ENCODE measurements around the gene RNF212B. TPM values are rescaled to one million over a fixed set of nuclear protein-coding genes. Genes with fewer than 3 reads are reported as not detected.

Gene RNF212B
- total and polyA plus RNA-seq, 2 donors (not counting 1 experiment from before 2014, with no cell fraction given): not detected

GRCh38 chr14:23316300-23316699, 78.6 kb downstream of the RNF212B start:
- Histone ChIP-seq H3K4me1 (ENCODE audit: control insufficient read depth, extremely low read depth, insufficient read depth, low read length) (no peaks in the 10 kb centered on the region), H4K20me1 (ENCODE audit: control insufficient read depth, extremely low read depth, insufficient read depth, low read length) (no peaks in the 10 kb centered on the region), H3K79me2 (ENCODE audit: control insufficient read depth, insufficient read depth, low read length) (peaks cover 2% of the 10 kb centered on the region), H3K36me3 (ENCODE audit: control insufficient read depth, insufficient read depth, low read length) (peaks cover 3% of the 10 kb centered on the region), H2AFZ (ENCODE audit: low read length) (no peak overlapping the region), H3K4me3 (replicated peaks in 1 of 4; ENCODE audit: control extremely low read depth in 1 of 4, insufficient read depth in 1 of 4, low read depth in 3 of 4, low read length in 4 of 4) (no peak overlapping the region), H3K27ac (ENCODE audit: insufficient read depth, low read length) (no peak overlapping the region), H3K4me2 (ENCODE audit: extremely low read depth, insufficient read depth, low read length) (no peak overlapping the region), H3K9me3 (ENCODE audit: control insufficient read depth, insufficient read depth, low read depth, low read length) (no peaks in the 10 kb centered on the region), H3K9ac (ENCODE audit: insufficient read depth, low read length) (no peak overlapping the region), H3K27me3 (ENCODE audit: control insufficient read depth, insufficient read depth, low read length) (no peaks in the 10 kb centered on the region)
- TF ChIP-seq, protein P1, sequence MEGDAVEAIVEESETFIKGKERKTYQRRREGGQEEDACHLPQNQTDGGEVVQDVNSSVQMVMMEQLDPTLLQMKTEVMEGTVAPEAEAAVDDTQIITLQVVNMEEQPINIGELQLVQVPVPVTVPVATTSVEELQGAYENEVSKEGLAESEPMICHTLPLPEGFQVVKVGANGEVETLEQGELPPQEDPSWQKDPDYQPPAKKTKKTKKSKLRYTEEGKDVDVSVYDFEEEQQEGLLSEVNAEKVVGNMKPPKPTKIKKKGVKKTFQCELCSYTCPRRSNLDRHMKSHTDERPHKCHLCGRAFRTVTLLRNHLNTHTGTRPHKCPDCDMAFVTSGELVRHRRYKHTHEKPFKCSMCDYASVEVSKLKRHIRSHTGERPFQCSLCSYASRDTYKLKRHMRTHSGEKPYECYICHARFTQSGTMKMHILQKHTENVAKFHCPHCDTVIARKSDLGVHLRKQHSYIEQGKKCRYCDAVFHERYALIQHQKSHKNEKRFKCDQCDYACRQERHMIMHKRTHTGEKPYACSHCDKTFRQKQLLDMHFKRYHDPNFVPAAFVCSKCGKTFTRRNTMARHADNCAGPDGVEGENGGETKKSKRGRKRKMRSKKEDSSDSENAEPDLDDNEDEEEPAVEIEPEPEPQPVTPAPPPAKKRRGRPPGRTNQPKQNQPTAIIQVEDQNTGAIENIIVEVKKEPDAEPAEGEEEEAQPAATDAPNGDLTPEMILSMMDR (conservative IDR thresholded peaks at IDR 0.05 in 1 of 2, IDR thresholded peaks at IDR 0.05 in 1 of 2; ENCODE audit: low read depth in 1 of 2, low read length in 2 of 2): no peak
- TF ChIP-seq EZH2 (IDR thresholded peaks at IDR 0.05; ENCODE audit: low read length, missing control alignments): no peak
- no peak for DNase-seq (ENCODE audit: low read depth in 2 of 2)

- peak overlapping the region; percentile 91 for H3K27ac ChIP-seq (ENCODE audit: insufficient read depth, low read length)
- no peaks in the 10 kb centered on the region for H3K27me3 ChIP-seq (ENCODE audit: control insufficient read depth, insufficient read depth, low read length)
- no peaks in the 10 kb centered on the region for H4K20me1 ChIP-seq (ENCODE audit: control insufficient read depth, extremely low read depth, insufficient read depth, low read length)
- no peaks in the 10 kb centered on the region for H3K9me3 ChIP-seq (ENCODE audit: control insufficient read depth, insufficient read depth, low read depth, low read length)
- H3K36me3 ChIP-seq (ENCODE audit: control insufficient read depth, insufficient read depth, low read length): peaks cover 13% of the 10 kb centered on the region
- H3K79me2 ChIP-seq (ENCODE audit: control insufficient read depth, insufficient read depth, low read length): peaks cover 22% of the 10 kb centered on the region
- no peak for TF ChIP-seq EZH2 (IDR thresholded peaks at IDR 0.05; ENCODE audit: low read length, missing control alignments)
- TF ChIP-seq, protein P1 (conservative IDR thresholded peaks at IDR 0.05 in 1 of 2, IDR thresholded peaks at IDR 0.05 in 1 of 2; ENCODE audit: low read depth in 1 of 2, low read length in 2 of 2): no peak
- no peak overlapping the region for H3K9ac ChIP-seq (ENCODE audit: insufficient read depth, low read length)
- H3K4me2 ChIP-seq (ENCODE audit: extremely low read depth, insufficient read depth, low read length): peak overlapping the region; percentile 64
- no peak for DNase-seq (ENCODE audit: low read depth in 2 of 2)
- peaks cover 4% of the 10 kb centered on the region for H3K4me1 ChIP-seq (ENCODE audit: control insufficient read depth, extremely low read depth, insufficient read depth, low read length)
- peak overlapping the region in 2 of 4 experiments; percentile 47 for H3K4me3 ChIP-seq (replicated peaks in 1 of 4; ENCODE audit: control extremely low read depth in 1 of 4, insufficient read depth in 1 of 4, low read depth in 3 of 4, low read length in 4 of 4)
- no peak overlapping the region for H2AFZ ChIP-seq (ENCODE audit: low read length)
Observed at GRCh38 chr14:23319746-23320583, 82.2 kb downstream of the RNF212B start.

DNA sequence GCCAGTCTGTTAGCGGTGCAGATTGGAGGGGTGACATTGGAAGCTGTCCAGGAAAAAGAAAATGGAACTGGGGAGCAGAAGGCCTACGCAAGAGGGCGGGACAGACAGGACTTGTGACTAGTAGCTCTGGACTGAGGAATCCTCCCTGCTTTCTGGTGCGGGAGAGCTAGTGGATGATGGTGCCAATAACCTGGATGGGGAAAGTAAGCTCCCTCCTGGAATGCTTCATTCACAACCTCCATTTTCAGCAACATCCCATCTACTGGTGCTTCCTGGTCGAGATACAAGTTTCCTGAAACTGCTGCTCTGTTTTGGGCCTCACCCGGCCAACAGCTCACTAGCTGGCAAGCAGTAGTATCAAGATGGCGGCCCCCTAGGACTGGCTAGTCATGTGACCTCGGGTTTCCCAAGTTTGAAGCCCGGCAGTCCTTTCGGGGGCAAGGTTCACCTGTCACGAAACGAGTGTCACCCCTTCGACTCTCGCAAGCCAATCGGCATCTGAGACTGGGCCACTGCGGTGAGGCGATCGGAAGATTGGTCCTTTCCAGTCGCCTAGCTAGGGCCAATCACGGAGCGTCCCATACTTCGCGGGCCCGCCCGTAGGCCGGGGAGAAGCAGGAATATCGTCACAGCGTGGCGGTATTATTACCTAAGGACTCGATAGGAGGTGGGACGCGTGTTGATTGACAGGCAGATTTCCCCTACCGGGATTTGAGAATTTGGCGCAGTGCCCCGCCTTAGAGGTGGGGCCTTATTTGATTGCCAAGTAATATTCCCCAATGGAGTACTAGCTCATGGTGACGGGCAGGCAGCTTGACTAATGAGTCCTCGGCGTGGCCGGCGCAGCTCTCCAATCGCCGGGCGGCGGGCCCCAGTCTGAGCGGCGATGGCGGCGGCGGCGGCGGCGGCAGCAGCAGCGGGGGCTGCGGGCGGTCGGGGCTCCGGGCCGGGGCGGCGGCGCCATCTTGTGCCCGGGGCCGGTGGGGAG, 83.1 kb downstream of the RNF212B start, which contains the start of gene PABPN1:
PABPN1 (plus strand) TSS at position 874 of the 988 bp plus-strand sequence; CDS start at position 887, 13 bp downstream.
- H3K36me3 ChIP-seq (ENCODE audit: control insufficient read depth, insufficient read depth, low read length): peaks cover 13% of the 10 kb centered on the region
- peak within 1 kb of the TSS; percentile 91 for H2AFZ ChIP-seq (ENCODE audit: low read length)
- peak within 1 kb of the TSS; percentile 92 to 98 (median 94) for H3K4me3 ChIP-seq (replicated peaks in 1 of 4; ENCODE audit: control extremely low read depth in 1 of 4, insufficient read depth in 1 of 4, low read depth in 3 of 4, low read length in 4 of 4)
- peak within 1 kb of the TSS; percentile 99 for H3K4me2 ChIP-seq (ENCODE audit: extremely low read depth, insufficient read depth, low read length)
- H3K27ac ChIP-seq (ENCODE audit: insufficient read depth, low read length): peak within 1 kb of the TSS; percentile 92
- DNase-seq (ENCODE audit: low read depth in 2 of 2): peak; percentile 100
- TF ChIP-seq, protein P1 (conservative IDR thresholded peaks at IDR 0.05 in 1 of 2, IDR thresholded peaks at IDR 0.05 in 1 of 2; ENCODE audit: low read depth in 1 of 2, low read length in 2 of 2): no peak
- no peak for TF ChIP-seq EZH2 (IDR thresholded peaks at IDR 0.05; ENCODE audit: low read length, missing control alignments)
- peaks cover 4% of the 10 kb centered on the region for H3K4me1 ChIP-seq (ENCODE audit: control insufficient read depth, extremely low read depth, insufficient read depth, low read length)
- no peaks in the 10 kb centered on the region for H3K27me3 ChIP-seq (ENCODE audit: control insufficient read depth, insufficient read depth, low read length)
- H3K79me2 ChIP-seq (ENCODE audit: control insufficient read depth, insufficient read depth, low read length): peaks cover 22% of the 10 kb centered on the region
- H4K20me1 ChIP-seq (ENCODE audit: control insufficient read depth, extremely low read depth, insufficient read depth, low read length): no peaks in the 10 kb centered on the region
- H3K9ac ChIP-seq (ENCODE audit: insufficient read depth, low read length): peak within 1 kb of the TSS; percentile 90
- no peaks in the 10 kb centered on the region for H3K9me3 ChIP-seq (ENCODE audit: control insufficient read depth, insufficient read depth, low read depth, low read length)

All from fibroblast of lung (primary cell).